ENCODE data around the gene LILRB3. TPM values are rescaled to one million over a fixed set of nuclear protein-coding genes. Genes with fewer than 3 reads are reported as not detected.

The LILRB3 gene
- total RNA-seq, 1 donor from 2014 or later: not detected

- Mint-ChIP-seq H3K9me3 (no peaks in the 10 kb centered on the region), H3K4me3 (no peak overlapping the region), H3K4me1 (no peaks in the 10 kb centered on the region), H3K36me3 (no peaks in the 10 kb centered on the region), H3K27ac (no peak overlapping the region), H3K27me3 (ENCODE audit: low read depth) (peaks cover 41% of the 10 kb centered on the region)
- TF ChIP-seq, protein P1, sequence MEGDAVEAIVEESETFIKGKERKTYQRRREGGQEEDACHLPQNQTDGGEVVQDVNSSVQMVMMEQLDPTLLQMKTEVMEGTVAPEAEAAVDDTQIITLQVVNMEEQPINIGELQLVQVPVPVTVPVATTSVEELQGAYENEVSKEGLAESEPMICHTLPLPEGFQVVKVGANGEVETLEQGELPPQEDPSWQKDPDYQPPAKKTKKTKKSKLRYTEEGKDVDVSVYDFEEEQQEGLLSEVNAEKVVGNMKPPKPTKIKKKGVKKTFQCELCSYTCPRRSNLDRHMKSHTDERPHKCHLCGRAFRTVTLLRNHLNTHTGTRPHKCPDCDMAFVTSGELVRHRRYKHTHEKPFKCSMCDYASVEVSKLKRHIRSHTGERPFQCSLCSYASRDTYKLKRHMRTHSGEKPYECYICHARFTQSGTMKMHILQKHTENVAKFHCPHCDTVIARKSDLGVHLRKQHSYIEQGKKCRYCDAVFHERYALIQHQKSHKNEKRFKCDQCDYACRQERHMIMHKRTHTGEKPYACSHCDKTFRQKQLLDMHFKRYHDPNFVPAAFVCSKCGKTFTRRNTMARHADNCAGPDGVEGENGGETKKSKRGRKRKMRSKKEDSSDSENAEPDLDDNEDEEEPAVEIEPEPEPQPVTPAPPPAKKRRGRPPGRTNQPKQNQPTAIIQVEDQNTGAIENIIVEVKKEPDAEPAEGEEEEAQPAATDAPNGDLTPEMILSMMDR (IDR thresholded peaks at IDR 0.05; ENCODE audit: unreplicated experiment): no peak
- no peak for DNase-seq (ENCODE audit: low spot score in 2 of 2, unreplicated experiment in 2 of 2)
These were observed 39.3 kb upstream of the LILRB3 start for GRCh38 chr19:54262066-54262465.

- H3K27ac Mint-ChIP-seq: no peak within 1 kb of the TSS
- H3K27me3 Mint-ChIP-seq (ENCODE audit: low read depth): peaks cover 45% of the 10 kb centered on the region
- TF ChIP-seq, protein P1 (IDR thresholded peaks at IDR 0.05; ENCODE audit: unreplicated experiment): no peak
- no peak for DNase-seq (ENCODE audit: low spot score in 2 of 2, unreplicated experiment in 2 of 2)
- no peaks in the 10 kb centered on the region for H3K9me3 Mint-ChIP-seq
- no peaks in the 10 kb centered on the region for H3K4me1 Mint-ChIP-seq
- H3K4me3 Mint-ChIP-seq: no peak within 1 kb of the TSS
- H3K36me3 Mint-ChIP-seq: no peaks in the 10 kb centered on the region
These were observed 34.3 kb upstream of the LILRB3 start, which contains the start of gene LILRB5 for GRCh38 chr19:54257116-54257480. LILRB5 (minus strand) TSS chr19:54257273; CDS start chr19:54257193, 80 bp downstream.

- H3K27ac Mint-ChIP-seq: no peak overlapping the region
- no peak for DNase-seq (ENCODE audit: low spot score in 2 of 2, unreplicated experiment in 2 of 2)
- H3K4me1 Mint-ChIP-seq: no peaks in the 10 kb centered on the region
- TF ChIP-seq, protein P1 (IDR thresholded peaks at IDR 0.05; ENCODE audit: unreplicated experiment): no peak
- H3K9me3 Mint-ChIP-seq: no peaks in the 10 kb centered on the region
- peaks cover 42% of the 10 kb centered on the region for H3K27me3 Mint-ChIP-seq (ENCODE audit: low read depth)
- no peak overlapping the region for H3K4me3 Mint-ChIP-seq
- no peaks in the 10 kb centered on the region for H3K36me3 Mint-ChIP-seq
These were observed 33.7 kb upstream of the LILRB3 start for GRCh38 chr19:54256250-54257115.

DNA sequence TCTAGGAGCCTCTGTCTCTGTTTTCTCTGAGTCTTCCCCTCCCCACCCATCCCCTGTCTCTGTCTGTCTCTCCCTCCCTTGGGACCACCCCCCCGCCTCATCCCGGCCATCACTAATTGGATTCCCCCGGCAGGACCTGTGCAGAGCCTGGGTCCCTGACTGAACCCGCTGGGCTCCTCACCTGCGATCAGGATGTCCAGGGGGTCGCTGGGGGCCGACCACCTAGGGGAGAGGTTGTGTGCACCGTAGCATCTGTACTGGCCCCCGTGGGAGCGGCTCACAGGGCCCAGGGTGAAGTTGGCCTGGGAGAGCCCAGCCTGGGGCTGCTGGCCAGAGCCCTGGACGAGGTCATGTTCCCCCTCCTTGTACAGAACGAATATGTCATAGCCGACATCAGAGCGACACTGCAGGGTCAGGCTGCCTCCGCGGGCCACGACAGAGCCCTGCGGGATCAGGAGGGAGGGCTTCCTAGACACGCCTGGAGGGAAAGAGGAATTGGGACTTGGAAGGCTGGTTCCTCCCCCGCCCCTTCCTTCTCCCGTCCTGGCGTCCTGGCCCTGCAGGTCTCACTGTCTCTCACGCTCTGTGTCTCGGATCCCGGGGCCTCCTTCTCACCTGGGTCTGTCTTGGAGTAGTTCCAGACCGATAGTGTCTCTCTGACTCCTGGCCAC is 32.4 kb upstream of the LILRB3 start:
- H3K27ac Mint-ChIP-seq: no peak overlapping the region
- no peaks in the 10 kb centered on the region for H3K36me3 Mint-ChIP-seq
- H3K4me3 Mint-ChIP-seq: no peak overlapping the region
- no peaks in the 10 kb centered on the region for H3K9me3 Mint-ChIP-seq
- no peak for DNase-seq (ENCODE audit: low spot score in 2 of 2, unreplicated experiment in 2 of 2)
- H3K4me1 Mint-ChIP-seq: no peaks in the 10 kb centered on the region
- TF ChIP-seq, protein P1 (IDR thresholded peaks at IDR 0.05; ENCODE audit: unreplicated experiment): no peak
- H3K27me3 Mint-ChIP-seq (ENCODE audit: low read depth): peaks cover 42% of the 10 kb centered on the region

DNA sequence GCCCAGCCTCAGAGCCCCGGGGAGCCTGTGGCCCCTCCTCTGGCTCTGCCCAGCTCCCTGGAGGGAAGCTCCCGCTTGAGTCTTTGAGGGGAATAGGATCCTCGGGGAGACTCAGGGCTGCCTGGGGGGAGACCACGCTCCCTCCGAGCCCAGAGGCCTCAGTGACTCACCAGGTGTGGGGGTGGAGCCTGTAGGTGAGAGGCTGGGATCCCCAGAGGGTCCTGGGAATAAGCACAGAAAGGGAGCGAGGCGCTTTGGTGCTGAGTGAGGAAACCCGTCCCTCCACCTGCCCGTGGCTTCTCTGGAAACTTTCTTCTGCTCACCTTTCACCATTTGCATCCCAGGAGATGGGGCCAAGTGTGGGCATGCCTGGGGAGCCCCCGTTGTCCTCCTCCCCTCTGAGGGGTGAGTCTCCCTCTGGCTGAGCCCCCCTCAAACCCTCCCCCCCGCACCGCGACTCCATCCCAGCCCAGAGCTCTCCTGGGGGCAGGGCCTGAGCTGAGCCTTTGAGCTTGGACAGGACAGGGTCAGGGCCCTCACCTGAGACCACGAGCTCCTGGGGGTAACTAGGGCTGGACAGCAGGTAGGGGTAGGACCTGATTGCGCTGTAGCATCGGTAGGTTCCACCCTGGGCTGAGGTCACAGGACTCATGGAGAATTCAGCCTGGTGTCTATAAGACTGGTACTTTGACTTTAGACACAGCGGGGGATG is 31.5 kb upstream of the LILRB3 start:
- Mint-ChIP-seq H3K9me3 (no peaks in the 10 kb centered on the region), H3K4me3 (no peak overlapping the region), H3K27me3 (ENCODE audit: low read depth) (peaks cover 39% of the 10 kb centered on the region), H3K27ac (no peak overlapping the region), H3K4me1 (no peaks in the 10 kb centered on the region), H3K36me3 (no peaks in the 10 kb centered on the region)
- TF ChIP-seq, protein P1 (IDR thresholded peaks at IDR 0.05; ENCODE audit: unreplicated experiment): no peak
- no peak for DNase-seq (ENCODE audit: low spot score in 2 of 2, unreplicated experiment in 2 of 2)
